CD4-positive, alpha-beta T cell treated with Interleukin-4 for 4 hours (primary cell): Measurements from ENCODE around the gene PTPRM.
A peak's percentile ranks its signal among the peaks of the same experiment; 100 is the strongest.

Experiments used
- DNase-seq: peaks from one replicate; pipeline ENCODE4 v3.0.0-alpha.2; 2020

The PTPRM gene

DNA sequence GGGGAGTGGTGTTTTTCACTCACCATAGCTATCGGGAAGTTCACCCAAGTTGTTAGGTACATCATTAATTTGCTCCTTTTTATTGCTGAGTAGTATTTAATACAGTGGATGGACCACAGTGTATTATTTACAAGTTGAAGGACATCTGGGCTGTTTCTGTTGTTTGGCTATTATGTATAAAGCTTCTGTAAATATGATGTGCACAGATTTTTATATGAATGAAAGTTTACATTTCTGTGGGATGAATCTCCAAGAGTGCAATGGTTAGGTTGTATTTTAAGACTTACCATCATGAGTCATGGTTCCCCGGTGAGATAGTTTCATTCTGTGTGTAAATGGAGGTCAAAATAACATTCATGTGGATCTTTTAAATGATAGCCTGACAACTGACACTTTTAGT lies 337.4 kb downstream of the PTPRM start:
- DNase-seq: no peak

DNA sequence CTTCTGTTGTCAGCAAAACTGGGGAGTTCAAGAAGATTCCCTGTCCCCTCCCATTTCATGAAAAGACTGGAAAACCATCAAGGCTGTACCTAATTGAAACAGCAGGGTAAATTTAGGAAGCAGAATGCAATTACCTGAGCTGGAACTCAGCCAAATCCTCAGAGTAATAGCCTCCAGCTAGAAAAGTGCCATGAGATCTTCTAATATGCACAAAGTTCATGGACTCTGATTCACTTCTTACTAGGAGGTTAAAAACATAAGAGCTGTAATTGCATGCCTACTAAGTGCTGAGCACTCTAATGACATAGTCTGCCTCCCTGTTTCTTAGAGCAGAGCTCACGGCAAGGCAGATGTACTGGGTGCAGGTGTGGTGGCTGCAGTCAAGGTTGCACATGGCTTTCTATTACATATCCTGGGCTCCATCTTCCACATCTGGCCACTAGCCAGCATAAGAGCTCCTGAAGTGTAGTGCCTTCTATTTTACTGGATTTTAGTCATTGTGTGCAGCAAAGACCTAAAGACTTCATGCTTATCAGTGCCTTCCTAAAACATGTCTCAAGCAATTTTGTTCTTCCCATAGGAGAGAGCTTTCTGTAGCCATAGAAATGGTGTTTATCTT lies 341.7 kb downstream of the PTPRM start:
- DNase-seq: no peak

DNA sequence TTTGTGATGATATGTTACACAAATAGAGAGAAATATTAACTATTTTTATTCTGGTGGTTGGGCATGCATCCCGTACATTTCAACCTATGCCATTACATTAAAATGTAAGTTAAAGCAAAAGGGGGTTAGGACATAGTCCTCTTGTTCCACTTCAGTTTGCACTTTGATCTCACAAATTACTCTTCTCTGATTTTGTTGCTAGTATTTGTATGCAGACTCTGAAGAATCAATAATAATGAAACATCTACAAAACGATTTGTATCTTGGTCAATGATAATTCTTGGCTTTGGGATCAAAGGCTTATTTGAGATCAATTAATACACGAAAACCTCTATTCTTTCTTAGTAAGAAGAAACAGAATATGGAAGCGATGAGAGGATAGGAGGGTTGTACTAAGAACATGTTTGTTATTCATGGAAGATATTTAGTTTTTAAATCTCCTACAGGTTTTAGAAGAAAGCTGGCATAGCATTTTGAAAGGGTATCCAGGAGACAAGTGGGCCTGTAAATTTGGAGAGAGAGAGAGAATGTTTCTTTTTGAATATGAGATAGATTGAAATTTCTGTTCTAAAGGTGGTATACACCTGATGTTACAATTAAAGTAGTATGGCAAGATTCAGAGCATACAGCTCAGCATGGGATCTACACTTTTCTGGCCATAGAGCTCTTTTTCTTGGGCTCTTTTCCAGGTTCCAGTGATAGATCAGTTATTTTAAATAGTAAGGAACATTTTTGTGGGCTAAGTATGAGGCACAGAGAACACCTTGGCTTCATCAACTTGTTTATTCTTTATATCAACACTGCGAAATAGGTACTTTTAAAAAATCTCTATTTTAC lies 347.9 kb downstream of the PTPRM start:
- DNase-seq: no peak

DNA sequence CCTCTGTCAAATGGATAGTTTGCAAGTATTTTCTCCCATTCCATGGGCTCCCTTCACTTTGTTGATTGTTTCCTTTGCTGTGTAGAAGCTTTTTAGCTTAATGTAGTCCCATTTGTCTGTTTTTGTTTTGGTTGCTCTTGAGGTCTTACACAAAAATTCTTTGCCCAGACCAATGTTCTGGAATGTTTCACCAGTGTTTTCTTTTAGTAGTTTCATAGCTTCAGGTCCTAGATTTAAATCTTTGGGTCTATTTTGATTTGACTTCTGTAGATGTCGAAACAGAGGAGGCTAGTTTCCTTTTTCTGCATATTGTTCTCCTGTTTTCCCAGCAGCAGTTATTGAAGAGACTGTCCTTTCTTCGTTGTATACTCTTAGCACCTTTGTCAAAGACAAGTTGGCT lies 351.6 kb downstream of the PTPRM start:
- no peak for DNase-seq

DNA sequence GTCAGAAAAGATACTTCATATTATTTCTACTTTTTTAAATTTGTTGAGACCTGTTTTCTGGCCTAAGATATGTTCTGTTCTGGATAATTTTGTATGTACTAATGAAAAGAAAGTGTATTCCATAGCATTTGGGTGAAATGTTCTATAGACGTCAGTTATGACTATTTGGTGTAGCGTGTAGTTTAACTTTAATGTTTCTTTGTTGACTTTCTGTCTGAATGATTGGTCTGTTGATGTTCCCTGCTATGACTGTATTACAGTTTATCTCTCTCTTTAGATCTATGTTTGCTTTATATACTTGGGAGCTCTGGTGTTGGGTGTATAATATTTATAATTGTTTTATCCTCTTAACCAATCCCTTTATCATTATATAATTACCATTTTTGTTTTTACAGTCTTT lies 352.4 kb downstream of the PTPRM start:
- no peak for DNase-seq

DNA sequence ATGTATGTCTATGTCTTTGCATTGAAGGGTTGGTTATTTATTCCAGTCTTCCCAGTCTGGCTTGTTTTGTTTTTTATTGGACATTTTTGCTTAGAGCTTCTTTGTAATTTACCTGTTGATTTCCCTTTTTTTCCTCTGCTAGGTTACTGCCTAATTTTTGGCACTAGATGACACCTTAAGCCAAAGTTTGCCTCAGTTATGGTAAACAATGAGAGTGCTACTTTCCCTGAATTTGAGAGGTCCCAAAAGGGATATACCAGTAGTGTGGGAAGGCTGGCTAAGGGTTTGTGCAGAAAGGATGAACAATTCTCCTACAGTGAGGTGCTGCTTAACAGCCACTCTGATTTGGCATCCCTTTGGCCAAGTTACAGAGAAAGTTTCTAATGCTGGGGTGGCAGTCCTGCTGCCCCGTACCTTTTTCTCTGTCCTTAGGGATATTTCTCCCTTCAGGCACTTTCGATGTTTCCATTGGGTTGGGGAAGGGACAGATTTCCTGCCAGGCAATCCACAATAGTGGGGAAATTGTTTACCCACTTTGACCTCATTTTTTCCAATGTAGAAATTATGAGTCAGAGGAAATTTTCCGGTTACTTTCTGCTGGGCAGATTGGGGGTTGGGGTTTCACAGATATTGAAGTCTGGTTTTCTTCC lies 354.9 kb downstream of the PTPRM start:
- no peak for DNase-seq

DNA sequence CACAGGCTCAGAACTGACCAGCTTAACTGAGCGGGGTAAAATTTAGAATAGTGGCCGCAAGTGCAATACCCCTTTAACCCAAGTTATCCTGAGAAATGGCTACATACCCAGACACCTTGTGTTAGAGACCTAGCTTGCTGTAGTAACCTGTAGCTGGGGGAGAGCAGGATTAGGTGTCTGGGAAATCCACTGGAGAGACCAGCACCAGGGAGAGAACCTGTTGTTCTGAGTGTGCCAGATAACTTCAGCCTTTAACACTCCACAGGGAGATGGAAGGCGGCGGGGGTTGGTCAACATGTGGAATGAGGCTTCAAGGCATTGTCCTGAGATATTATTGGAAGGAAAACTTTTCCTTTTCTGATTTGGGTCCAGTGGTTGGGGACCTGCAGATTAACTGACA lies 356.0 kb downstream of the PTPRM start:
- no peak for DNase-seq

DNA sequence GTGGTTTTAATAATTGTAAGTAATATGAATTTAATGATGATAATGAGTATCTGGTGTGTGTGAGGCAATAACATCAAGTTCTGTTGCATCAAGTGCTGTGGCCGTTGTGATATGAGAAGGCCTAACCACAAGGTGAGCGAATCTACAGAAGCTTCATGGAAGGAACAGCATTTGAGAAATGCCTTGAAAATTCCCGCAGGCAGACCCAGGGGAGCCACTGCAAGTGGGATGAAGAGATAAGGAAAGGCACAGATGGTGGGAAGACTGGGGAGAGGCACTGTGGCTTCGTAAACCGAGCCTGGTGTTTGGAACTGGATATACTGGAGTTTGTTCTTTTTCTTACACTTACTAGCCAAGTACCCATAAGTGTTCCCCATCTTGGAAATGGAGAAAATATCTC lies 357.5 kb downstream of the PTPRM start:
- no peak for DNase-seq

DNA sequence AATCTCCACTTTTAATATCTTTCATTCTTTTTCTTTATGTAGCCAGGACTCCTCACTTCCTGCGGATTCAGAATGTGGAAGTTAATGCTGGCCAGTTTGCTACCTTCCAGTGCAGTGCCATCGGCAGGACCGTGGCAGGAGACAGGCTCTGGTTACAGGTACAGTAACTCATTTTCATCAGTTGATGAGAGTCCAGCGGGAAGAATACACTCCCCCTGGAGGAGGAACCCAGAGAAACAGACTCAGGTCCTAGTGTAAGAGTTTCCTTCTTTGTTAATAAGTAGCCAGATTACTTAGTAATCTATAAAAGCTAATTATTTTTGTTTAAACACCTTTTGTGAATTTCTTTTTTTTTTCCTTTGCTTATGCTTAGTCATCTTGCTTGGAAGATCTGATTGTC lies 359.4 kb downstream of the PTPRM start:
- no peak for DNase-seq

DNA sequence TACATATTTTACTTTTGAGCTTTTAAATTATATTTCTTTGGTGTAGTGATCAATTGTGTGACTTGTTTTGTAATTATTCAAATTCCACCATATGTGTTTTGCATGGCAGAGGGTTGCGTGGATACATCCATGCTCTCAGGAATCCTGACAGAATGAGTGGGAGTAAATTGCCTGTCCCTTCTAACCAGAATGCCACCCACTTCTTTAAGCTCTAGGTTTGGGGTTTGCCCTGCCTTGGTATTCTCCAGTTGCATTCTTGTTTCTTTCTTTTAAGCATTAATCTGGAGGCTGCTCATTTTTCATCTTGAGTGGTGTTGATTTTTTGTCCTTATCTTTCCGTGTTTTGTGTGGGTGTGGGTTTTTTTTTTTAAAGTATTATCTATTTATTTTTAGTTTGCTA lies 360.0 kb downstream of the PTPRM start:
- no peak for DNase-seq

DNA sequence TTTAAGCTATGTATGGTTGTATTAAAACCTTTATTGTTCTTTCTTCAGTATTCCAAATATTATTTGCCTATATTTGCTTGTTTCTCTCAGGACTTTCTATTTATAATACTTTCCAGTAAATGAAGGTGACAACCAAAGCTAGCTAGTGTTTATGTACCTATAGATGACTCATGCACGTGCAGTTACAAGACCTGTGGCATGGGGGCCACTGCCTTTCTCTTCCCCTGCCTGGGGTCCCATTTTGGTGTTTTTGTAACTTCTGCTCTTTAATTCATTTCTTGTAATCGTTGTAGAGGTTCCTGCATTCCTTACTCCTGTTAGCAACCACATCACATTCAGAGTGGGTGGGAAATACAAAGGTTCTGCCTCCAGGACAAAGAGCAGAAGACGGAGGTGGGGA lies 364.6 kb downstream of the PTPRM start:
- no peak for DNase-seq

DNA sequence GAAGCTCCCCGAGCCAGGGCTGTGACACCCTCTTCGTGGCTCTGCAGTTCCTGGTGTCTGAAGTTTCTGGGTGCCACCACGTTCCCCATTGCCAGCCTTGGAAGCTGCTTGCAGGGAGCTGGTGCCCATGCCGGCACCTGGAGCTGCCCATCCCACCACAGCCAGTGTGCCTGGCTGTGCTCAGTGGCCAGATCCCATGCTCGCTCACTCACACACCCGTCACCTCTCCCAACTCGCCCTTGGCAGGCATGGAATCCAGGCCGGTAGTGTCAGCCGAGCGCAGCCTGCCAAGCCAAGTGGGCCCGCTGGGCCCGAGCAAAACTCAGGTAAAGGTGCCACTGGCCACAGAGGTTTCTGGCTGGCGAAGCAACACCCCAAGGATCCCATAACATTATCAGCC lies 370.2 kb downstream of the PTPRM start:
- DNase-seq: no peak

DNA sequence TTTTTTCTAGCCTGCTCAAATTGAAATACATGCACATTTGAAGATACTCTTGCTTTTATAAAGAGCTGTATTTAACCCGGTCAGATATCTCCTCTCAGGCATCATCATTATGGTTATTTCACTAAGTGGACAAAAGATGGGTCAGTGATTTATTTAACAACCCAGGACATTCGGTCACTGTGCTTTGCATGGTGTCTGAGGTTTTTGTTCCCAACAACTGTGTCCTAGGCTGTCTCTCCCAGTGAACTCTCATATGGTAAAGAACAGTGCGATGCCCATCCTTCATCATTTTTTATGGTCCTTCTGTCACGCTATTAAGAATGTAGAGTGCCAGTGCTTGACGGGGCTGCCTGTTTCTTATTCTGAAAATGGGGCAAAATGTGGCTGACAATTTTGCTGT lies 372.4 kb downstream of the PTPRM start:
- DNase-seq: no peak

DNA sequence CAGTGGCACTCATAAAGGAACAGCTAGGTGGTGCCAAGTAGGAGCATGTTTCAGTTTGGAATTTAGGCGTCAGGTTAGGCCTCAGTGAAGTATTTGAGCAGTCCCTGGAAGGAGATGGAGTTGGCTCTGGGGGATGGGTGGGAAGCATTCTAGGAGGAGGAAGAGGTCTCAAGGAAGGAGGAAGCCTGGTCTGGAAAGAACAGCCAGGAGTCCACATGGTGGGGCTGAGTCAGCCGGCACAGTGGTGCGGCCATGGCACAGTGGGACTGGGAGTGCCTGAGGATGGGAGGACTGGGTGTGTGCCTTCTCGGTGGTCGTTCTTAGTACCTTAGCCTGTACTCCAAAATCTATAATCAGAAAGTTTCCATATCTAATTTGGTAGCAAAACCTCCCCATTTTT lies 373.3 kb downstream of the PTPRM start:
- no peak for DNase-seq

DNA sequence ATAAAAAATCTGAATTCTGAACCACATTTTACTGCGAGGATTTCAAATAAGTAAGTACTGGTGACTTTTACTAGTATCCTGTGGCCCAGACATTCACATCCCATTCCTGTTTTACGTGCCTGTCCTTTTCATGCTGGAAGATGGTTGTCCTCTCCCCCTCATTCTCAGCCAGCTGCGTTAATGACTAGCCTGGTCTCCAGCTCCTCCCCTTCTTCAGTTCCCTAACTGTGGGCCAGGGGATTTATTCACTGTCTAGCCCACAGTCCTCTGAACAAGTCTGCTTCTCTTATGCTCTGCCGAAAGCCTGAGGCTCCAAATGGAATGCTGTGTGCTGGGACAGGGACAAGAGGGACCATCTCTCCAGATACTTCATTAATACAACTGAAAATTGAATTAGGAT lies 373.9 kb downstream of the PTPRM start:
- DNase-seq: no peak

DNA sequence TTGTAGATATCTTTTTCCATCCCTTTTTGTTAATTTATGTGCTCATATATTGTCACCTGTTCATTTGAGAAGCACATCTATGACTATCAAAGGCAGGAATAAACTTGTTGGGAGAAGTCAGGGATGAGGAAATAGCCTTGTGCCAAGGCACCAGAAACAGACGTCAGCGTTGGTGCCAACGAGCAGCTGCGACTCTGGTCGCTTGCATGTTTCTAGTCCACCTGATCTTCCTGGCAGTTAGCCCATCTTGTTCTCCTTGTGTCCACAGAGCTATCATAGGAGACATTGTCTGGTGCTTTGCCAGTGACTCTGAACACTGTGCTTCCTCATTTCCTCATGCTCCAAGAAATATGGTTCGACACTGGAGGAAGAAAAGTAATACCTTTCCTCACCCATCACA lies 374.4 kb downstream of the PTPRM start:
- DNase-seq: no peak

DNA sequence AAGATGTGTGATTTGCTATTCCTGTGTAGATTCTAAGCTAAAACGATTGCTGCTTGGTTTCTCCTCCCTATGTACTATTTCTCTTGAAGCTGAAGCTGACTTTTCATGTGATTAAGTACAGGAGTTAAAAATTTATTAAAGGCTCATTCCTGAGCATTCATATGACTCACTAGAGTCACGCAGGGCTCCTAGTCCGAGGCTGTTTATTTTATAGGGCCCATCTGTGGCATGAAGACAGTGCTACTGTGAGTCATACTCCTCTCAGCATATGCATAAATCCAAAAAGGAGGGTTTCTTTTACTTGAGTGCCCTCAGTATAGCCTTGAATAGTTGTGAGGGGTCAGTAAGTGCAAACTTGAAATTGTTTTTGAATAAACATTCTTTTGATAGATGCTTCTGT lies 378.8 kb downstream of the PTPRM start:
- peak; percentile 28 for DNase-seq

DNA sequence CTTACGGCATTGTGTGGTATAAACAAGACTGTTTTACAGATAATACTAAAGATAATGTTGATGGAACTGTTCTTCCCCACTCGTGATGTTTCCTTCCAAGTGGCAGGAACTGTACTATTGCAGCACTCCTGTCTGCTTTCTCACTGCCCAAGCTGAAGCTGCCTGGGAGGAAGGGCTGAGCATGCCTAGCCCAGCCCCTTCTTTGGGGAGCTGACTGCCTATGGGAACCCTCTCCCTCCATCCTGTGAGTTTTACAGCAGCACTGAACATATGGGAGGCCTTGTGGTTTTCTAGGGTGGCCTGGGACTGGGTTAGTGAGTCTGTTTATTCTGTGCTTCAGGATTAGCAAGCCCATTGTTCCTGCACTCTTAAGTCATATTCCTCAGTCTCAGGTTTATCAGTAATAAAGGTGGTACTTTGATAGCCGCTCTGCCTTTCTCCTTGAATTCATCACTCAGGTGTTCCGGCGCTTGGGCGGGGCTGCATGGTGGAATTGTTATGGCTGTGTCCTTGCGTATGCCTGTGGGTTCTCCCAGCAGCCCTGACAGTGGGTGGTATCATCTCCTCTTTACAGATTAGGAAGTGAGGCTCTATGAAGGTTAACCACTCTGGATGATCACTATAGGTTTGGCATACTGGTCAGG lies 379.7 kb downstream of the PTPRM start:
- DNase-seq: peak; percentile 35

DNA sequence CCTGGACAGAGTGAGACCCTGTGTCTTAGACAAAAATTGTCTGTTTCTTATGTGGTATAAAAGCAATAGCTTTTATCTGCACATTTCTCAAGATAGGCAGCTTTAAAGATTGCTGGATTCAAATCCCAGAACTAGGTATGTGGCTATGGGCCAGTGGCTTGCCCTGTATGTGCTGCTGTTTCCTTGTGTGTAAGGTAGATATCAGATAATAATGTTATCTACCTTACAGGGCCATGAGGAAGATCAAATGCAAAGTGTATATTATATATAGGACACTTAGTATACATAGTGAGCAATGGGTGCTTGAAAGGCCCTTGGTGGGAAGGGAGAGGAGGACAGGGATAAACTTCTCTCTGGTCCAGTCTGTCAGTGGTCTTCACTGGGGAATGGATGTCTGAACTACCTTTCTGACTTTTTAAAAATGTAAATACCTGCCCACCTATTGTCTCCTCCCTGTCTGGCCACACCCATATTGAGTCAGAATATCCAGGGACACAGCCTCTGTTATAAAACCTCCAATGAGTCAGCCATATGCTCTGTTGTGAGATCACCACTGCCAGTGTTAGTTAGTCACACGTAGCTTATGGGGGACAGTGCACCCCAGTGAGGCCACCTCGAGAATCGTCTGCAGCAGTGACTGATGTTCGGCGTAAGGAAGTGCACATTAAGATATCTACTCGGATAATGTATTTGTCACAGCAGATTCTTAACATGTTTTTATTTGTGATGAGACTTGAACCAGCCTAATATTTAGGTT lies 383.4 kb downstream of the PTPRM start:
- DNase-seq: peak; percentile 70

DNA sequence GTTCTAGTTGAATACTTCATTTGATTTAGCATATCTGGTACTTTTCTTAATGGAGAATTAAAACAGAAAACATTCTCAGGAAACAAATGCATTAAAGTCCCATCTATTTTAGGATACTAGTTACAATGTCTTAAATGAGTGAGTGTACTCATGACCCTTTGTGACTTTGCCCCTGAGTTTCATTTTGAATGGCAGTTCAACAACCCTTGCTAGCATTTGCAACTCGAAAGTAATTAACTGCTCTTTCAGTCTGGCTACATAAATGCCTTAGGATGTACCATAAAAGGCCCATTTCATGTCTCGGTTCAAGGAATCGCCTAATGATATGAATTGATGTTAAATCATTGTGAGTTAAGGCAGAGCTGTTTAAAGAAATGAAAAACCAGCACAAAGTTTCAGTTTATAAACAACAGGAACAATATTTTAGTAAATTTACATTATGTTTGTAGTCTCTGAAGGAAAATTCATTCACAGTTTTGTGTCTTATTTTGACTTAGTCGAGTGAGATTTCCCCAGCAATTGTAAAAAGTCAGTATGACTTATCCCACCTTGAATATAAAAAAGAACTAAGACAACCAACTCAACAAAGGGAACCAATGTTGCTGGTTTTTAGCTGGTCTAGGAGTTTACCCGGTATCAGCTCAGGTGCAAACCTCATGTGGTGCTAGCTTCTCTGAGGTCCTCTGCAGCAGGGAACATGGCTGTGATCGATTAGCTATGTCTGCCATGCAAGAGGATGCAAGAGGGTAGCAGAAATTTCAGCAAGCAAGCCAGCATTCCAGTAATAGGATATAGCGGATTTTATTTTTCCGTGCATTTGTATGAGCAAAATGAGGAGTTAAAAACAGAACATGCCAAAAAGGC lies 386.2 kb downstream of the PTPRM start:
- no peak for DNase-seq

DNA sequence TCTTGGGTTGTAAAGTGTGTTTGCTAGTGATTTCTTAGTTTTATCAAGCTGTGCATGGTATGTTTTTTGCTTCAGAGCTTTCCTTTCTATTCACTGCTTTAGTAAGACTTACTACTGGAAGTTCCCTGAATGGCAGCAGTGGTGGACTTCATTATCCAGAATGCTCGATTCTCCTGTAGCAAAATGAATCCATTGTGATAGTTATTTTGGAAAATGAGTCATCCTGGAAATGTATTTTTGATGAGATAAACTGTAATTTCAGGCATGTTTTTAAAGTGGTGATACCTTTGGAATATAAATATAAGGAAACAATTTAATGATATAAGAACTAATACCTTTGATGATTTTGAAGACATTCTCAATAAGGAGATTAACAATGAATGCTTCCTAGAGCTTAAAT lies 387.1 kb downstream of the PTPRM start:
- DNase-seq: no peak

DNA sequence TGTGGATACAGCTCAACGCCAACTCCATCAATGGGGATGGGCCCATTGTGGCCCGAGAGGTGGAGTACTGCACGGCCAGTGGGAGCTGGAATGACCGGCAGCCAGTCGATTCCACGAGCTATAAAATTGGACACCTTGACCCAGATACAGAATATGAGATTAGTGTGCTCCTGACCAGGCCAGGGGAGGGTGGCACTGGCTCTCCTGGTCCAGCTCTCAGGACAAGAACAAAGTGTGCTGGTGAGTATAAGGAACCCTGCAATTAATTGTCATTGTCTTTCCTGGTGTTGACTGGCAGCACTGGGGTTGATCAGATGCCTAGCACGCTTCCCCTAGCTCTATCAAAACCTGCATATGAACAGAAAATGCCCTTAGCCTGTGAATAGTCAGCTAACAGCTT lies 388.1 kb downstream of the PTPRM start:
- DNase-seq: no peak
